Stimulated activated CD8-positive, alpha-beta memory T cell treated with anti-CD3 and anti-CD28 coated beads, Interleukin-4, amount 100 ng/mL, for 24 hours (primary cell): Measurements from ENCODE around the gene AGBL5.
"Not testable (repeated sequence)": the region's sequence is repeated elsewhere in the genome, so short reads cannot be mapped to it uniquely, and the experiment has no call there.

Experiments
- DNase-seq: peaks from one replicate; pipeline ENCODE4 v3.0.0-alpha.2; 2020; ENCODE audit warnings: low read depth

AGBL5 gene

GRCh38 chr2:27051902-27052645 lies 606 bp downstream of the AGBL5 start:
- no peak for DNase-seq

DNA sequence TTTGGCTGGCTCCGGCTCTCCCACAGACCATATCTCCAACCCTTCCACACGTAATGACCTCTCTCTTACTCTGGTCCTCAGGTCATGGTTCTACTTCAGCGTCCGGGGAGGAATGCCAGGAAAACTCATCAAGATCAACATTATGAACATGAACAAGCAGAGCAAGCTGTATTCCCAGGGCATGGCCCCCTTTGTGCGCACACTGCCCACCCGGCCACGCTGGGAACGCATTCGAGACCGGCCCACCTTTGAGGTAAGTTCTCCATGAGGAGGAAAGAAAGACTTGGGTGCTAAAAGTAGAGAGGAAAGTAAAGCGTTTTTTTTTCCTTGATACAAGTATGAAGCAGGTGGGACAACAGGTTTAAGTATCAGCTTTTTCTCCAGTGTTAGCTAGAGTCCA lies 1.9 kb downstream of the AGBL5 start:
- no peak for DNase-seq

DNA sequence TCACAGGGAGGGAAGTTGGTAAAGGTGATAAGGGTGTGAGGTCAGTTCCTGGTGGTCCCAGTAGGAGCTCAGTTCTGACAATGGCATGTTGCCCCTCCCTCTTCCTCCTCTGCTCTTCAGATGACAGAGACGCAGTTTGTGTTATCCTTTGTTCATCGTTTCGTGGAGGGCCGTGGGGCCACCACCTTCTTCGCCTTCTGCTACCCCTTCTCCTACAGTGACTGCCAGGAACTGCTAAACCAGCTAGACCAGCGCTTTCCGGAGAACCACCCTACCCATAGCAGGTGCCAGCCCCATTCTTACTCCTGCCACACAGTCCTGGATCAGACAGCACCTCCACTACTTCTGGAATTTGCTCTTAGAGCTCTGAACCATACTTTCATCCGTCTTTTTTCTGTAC lies 2.3 kb downstream of the AGBL5 start:
- no peak for DNase-seq

- no peak for DNase-seq
Measured at GRCh38 chr2:27054721-27055120, 3.3 kb downstream of the AGBL5 start.

- DNase-seq, result no peak
Measured at GRCh38 chr2:27057184-27057583, 5.7 kb downstream of the AGBL5 start.

DNA sequence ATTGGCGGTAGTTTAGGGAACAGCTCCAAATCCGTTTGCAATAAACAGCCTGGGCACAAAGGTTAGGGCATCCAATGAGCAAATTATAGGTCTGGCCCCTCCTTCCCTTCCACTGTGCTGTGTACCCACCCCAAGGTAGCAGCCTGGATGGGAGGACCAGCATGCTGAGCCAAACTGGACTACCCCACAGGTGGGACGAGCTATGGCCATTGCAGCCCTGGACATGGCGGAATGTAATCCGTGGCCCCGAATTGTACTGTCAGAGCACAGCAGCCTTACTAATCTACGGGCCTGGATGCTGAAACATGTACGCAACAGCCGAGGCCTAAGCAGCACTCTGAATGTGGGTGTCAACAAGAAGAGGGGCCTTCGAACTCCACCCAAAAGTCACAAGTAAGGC lies 6.7 kb downstream of the AGBL5 start:
- no peak for DNase-seq

DNA sequence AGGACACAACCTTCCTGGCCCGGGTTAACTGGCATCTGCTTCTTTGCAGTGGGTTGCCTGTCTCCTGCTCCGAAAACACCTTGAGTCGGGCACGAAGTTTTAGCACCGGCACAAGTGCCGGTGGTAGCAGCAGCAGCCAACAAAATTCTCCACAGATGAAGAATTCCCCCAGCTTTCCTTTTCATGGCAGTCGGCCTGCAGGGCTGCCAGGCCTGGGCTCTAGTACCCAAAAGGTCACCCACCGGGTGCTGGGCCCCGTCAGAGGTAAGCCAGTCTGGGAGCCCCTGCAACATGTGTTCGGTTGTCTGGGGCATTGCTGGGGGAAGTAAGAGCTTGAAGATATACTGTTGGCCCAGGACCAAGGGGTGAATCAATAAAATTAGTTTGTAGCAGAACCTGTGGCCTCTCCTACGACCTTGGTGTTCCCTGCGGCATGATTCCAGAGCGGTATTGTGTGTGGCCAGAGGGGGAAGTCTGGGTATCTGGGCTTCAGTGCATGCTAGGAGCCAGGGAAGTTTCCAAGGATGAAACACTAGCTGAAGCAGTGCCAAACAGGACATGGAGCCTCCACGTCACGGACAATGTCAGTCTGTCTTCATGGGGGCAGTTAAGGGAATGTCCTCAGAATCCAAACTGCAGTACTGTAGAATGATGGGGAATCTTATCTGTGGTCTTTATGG lies 7.8 kb downstream of the AGBL5 start:
- no peak for DNase-seq

DNA sequence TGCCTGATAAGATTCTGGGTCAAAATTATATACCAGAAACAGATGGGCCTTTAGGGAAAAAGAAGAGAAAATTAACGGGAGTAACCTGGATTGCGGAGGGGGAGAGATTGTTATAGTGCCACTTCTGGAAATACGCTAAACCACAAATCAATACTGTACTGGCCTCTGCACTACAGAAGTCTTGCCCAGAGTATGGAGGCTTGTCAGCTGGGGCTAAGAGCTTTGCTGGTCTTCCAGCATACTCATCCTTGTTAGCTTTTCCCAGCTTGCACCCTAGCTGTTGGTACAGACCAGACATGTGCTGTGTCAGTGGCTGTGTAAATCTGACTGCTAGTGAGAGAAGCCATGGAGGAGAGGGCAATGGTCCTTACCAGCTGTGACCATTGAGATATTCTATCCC lies 8.9 kb downstream of the AGBL5 start:
- DNase-seq, result no peak

- no peak for DNase-seq
Measured at GRCh38 chr2:27065128-27065527, 13.7 kb downstream of the AGBL5 start.

GRCh38 chr2:27067385-27067784 lies 15.9 kb downstream of the AGBL5 start:
- DNase-seq, result no peak

DNA sequence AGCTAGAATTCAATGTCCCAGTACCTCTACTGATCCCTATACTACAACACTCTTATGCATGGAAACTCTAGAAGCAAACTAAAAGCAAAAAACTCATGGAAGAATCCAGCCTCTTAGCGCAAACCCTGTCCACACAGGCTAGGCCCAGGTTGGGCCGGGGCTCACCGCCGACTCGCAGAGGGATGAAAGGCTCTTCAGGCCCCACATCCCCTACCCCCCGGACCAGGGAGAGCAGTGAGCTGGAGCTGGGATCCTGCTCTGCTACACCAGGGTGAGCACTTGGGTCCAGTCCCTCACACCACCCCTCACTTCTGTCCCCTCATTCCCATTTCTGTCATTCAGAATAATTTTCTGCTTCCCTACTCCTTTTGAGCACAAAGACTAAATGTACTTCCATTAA lies 18.0 kb downstream of the AGBL5 start:
- DNase-seq, result no peak

DNA sequence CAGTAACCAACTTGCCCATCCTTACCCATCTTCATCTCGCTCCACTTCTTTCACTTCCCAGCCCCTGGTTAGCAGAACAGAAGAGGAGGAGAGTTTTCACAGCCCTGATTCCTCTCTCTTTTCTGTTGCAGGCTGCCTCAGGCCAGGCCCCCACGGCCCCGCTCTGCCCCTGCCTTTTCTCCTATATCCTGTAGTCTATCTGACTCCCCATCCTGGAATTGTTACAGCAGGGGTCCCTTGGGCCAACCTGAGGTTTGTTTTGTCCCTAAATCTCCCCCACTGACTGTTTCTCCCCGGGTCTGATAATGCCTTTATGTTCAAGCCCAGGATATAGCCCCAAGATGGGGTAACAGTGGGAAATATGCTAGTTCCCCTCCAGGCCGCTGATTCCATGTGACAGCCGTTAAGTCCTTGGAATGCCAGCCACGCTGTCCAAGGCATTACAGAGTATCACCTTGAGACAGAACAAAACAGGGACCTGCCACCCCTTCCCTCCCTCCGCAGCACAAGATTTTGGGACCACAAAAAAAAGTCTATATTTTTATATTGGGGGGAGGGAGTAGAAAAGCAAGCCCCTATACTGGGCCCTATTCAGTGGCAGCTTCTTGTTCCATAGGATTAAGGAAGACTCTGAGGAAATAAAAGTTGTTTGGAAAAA lies 18.6 kb downstream of the AGBL5 start:
- no peak for DNase-seq

DNA sequence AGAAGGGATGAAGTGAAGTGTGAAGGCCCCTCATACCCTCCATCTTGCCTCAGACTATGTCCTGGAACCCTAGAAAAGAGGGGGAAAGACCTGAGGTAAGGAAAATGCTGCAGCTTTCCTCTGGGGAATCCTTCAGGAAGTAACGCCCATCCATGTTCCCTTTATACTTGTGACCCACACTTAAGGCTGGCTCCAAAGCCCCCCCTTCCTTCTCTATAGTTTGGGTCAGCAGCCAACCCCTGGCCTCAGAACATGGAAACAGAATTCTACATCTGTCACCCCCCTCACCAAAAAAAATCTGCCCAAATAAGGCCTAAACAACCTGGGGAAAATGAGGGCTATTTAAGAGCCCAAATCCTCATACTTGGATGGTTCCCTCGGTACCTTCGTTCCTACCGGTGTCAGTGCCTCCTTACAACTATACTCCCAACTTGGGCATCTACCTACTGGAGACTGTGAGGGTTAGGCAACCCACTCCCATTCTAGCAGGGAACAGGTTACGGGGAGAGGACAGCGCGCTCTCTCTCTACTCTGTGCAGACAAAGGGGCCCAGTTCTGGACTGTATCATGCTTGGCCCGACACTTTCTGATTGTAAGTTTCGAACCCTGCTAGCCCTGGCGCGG lies 19.3 kb downstream of the AGBL5 start:
- DNase-seq, result no peak

DNA sequence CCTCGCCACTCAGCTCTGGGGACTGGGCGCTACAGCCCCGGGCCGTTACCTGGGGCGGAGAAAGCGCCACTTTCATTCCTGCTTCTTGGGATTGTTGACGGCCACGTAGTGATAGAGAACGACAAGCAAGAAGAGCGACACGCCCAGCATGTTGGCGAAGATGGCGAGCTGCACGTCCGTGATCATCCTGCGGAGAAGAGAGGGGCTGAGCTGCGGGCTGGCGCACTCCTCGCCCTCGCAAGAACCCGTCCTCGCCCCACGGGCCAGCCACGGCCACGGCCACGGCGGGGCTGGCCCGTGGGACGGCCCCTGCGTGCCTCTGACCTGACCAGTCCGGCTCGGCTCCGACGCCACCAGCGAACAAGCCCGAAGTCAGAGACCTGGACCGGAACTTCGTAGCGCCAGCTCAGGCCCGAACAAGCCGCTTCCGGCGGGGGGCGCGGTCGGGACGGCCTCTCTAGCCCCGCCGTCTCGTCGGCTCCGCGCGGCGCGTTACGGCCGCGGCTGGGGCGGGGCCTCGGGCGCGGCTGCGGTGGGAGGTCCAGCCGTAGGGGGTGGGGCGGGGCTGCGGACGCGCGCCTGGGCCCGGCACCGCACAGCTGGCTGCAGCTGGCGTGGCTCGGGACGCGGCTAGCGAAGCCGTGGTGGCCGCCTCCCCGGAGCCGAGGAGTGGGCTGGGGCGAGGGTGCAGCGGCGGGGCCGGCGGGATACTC lies 20.0 kb downstream of the AGBL5 start, which contains the start of gene OST4:
TSS of gene OST4 (minus strand) at position 378 of the 713 bp plus-strand sequence.
- peak; percentile 91 for DNase-seq

GRCh38 chr2:27071990-27072830 lies 20.7 kb downstream of the AGBL5 start:
- peak; percentile 33 for DNase-seq

GRCh38 chr2:27072920-27073319 lies 21.5 kb downstream of the AGBL5 start:
- DNase-seq, result no peak

DNA sequence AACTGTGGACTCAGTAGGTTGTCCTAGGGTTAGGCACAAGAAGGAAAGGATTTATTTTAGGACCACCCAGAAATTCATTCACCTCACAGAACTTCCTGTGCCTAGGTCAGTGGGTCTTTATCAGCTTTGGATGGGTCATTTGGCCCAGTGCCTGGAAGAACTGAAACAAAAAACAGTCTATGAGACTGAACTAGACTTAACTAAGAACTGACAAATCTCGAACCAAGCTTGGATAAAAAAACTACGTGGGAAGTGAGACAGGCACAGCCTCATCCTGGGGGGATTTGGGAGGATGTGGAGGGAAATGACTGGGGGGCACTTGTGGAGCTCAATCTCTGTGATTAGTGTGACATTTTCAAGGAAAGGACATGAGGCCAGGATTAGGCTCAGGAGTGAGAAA lies 22.3 kb downstream of the AGBL5 start:
- no peak for DNase-seq

DNA sequence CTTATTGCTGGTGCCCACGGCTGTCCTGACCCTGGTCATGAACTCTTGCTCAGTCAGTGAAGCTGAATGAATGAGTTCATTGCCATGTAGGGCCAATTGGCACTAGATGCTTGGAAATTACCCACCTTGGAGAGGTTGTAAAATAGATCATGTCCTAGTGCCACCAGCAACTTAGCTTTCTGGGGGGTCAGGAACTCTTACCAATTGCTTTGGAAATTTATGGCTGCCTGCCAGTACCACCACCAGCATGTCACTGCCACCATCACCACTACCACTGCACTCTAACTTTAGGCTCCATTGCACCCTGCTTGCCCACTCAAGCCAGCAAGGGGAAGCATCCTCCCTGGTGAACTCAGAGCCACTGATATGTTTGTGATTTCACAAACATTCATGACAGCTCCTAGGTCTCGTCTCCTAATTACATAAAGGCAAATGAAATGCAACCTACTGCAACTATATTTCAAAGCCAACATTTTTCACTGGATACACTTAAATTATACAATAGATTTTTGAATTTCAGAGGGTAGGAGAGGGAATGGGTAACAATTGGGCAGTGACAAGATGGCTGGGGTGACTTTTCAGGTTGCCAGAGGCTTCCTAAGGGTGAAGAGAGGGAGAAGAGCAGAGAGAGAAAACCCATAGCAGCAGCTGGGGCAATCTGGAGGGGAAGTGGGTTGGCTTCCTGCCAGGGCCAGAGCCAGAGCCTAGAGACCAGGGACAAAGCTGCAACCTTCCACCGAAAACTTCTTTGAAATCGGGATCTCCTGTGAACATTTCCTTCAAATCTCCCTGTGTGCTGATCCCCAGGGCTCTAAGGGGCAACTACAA lies 23.5 kb downstream of the AGBL5 start:
- no peak for DNase-seq

- not testable (repeated sequence) for DNase-seq
Measured at GRCh38 chr2:27075566-27075871, 24.1 kb downstream of the AGBL5 start.

- no peak for DNase-seq
Measured at GRCh38 chr2:27076323-27076722, 24.9 kb downstream of the AGBL5 start.
